Ishikawa (cell line): ENCODE results near the gene YAP1.

Experiments
- CREB1 ChIP-seq: IDR thresholded peaks from 2 replicates; pipeline ENCODE4 v1.6.1; 2012; ENCODE audit warnings: low read depth
- EP300 ChIP-seq: IDR thresholded peaks from 2 replicates; pipeline ENCODE4 v1.6.1; 2012; ENCODE audit warnings: borderline replicate concordance
- NFIC ChIP-seq: IDR thresholded peaks from 2 replicates; pipeline ENCODE4 v1.6.1; 2012
- YY1 ChIP-seq: IDR thresholded peaks from 2 replicates; pipeline ENCODE4 v1.6.1; 2012; ENCODE audit warnings: low read depth
- TF ChIP-seq, protein P1 (sequence below): IDR thresholded peaks from 2 replicates; pipeline ENCODE4 v1.6.1; 2012; ENCODE audit warnings: low read depth, mild to moderate bottlenecking
- TF ChIP-seq, protein P2 (sequence below): IDR thresholded peaks from 2 replicates; pipeline ENCODE4 v1.6.1; 2012

DNA sequence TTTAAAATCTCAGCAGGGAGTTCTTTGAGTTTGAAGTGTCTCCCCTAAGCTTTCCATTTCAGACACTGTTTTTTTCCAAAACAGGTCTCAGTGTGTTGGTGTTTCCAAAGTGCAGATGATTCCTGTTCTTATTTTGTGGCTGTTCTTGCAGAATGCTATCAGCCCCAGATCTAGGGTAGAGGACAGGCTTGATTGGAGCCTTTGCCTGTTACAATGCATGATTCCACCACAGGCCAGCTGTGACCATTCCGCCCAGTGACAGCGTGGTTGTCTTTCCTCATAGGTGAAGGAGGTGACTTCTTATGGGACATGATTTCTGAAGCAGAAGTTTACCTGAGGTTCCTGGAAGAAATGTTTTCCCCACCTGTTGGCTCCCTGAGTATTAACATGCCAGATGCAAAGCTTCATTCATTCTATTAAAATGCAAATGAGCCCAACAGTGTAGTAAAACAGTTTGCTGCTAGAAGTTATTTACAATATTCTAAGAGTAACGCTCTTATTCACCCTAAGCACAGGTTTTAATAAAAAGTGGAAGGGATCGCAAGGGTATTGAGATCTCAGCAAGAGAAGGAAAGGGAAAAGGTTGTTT is 170.1 kb downstream of the YAP1 start:
- TF ChIP-seq, protein P1, sequence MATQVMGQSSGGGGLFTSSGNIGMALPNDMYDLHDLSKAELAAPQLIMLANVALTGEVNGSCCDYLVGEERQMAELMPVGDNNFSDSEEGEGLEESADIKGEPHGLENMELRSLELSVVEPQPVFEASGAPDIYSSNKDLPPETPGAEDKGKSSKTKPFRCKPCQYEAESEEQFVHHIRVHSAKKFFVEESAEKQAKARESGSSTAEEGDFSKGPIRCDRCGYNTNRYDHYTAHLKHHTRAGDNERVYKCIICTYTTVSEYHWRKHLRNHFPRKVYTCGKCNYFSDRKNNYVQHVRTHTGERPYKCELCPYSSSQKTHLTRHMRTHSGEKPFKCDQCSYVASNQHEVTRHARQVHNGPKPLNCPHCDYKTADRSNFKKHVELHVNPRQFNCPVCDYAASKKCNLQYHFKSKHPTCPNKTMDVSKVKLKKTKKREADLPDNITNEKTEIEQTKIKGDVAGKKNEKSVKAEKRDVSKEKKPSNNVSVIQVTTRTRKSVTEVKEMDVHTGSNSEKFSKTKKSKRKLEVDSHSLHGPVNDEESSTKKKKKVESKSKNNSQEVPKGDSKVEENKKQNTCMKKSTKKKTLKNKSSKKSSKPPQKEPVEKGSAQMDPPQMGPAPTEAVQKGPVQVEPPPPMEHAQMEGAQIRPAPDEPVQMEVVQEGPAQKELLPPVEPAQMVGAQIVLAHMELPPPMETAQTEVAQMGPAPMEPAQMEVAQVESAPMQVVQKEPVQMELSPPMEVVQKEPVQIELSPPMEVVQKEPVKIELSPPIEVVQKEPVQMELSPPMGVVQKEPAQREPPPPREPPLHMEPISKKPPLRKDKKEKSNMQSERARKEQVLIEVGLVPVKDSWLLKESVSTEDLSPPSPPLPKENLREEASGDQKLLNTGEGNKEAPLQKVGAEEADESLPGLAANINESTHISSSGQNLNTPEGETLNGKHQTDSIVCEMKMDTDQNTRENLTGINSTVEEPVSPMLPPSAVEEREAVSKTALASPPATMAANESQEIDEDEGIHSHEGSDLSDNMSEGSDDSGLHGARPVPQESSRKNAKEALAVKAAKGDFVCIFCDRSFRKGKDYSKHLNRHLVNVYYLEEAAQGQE: no peak
- TF ChIP-seq NFIC (no peak), CREB1 (no peak), YY1 (no peak), EP300 (no peak)
- TF ChIP-seq, protein P2, sequence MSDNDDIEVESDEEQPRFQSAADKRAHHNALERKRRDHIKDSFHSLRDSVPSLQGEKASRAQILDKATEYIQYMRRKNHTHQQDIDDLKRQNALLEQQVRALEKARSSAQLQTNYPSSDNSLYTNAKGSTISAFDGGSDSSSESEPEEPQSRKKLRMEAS: no peak
